Measurements from ENCODE around the gene STBD1.
"Not testable (repeated sequence)": the region's sequence is repeated elsewhere in the genome, so short reads cannot be mapped to it uniquely, and the experiment has no call there.

Gene STBD1

DNA sequence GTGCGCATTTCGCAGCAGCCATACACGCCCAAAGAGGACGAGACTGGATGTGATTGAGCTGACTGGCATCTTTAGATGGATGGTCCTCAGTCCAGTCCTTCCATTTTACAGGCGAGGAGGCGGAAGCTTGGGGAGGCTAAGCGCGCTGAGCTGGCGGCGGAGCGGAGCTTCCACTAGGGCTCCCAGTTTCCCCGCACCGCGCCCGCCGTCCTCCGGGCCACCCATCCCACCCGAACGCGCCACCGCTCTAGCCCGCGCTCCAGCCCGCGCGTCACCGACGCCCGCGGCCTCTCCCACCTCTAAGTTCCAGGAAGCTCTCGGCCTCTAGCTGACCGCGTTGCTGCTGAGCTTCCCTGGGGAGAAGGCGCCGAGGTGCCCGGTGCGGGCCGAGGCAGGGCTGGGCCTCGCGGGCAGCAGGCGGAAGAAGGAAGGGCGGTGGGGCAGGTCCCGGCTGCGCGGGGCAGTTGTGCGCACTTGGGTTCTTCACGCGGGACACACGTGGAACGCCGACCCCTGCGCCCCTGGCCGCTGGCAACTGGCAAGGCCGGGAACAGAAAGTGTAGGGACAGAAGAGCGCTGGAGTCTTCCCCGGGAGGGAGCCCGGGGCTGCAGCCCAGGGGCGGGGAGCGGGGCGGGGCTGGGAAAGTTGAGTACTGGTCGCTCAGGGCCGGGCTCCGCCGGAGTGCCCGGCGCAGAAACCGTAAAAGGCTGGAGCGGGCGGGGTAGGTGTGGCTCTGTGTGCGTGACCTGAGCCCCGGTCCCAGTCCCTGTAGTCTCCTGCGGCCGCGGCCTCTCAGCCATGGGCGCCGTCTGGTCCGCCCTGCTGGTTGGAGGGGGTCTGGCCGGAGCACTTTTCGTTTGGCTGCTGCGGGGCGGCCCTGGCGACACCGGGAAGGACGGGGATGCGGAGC, at the start of gene STBD1:
Gene STBD1, plus strand, starts transcription at position 763 of the 911 bp plus-strand sequence. Its CDS starts 37 bp downstream, at position 800.
- DNase-seq (ENCODE audit: low read depth) = no peak

DNA sequence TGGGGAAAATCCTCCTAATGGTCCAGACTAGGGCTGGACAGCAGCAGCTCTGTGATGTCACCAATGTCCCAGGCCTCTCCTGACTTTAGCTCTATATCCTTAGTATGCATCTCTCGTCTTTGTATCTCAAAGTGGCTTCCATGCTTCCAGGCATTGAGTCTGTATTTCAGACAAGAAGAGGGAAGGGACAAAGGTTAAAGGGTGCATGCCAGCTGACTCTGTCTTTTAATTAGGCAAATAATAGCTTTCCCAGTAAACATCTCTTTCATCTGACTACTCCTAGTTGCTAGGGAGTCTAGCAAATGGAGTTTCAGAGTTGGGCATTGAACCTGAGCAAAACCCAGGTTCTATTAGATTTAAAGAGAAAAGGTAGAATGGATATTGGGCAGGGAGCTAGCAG, 49.6 kb upstream of the STBD1 start:
- DNase-seq (ENCODE audit: low read depth) = no peak

DNA sequence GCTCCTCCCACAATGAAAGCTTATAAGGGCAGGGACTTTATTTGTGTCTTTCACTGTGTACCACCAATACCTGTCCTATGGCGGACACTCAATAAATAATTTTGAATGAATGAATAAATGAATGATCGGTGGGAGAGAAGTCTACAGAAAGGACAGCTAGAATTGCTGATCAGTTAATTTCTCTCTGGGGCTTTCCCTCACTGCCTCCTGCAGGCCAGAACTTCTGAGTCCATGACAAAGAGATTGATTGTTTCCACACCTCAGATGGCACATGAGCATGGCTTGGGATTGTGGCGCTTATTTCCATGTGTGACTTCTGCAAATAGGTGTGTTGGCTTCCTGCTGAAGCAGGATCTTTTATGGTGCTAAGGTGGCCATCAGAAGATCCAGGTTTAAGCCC, 48.7 kb upstream of the STBD1 start:
- no peak for DNase-seq (ENCODE audit: low read depth)

DNA sequence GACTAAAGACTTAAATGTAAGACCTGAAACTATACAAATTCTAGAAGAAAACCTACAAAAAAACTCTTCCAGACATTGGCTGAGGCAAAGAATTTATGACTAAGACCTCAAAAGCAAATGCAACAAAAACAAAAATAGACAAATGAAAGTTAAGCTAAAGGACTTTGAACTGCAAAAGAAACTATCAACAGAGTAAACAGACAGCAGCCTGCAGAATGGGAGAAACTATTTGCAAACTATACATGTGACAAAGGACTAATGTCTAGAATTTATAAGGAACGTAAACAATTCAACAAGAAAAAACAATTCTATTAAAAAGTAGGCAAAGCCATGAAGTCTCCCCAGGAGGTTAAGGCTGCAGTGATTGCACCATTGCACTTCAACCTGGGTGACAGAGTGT, 46.0 kb upstream of the STBD1 start:
- DNase-seq (ENCODE audit: low read depth) = no peak

DNA sequence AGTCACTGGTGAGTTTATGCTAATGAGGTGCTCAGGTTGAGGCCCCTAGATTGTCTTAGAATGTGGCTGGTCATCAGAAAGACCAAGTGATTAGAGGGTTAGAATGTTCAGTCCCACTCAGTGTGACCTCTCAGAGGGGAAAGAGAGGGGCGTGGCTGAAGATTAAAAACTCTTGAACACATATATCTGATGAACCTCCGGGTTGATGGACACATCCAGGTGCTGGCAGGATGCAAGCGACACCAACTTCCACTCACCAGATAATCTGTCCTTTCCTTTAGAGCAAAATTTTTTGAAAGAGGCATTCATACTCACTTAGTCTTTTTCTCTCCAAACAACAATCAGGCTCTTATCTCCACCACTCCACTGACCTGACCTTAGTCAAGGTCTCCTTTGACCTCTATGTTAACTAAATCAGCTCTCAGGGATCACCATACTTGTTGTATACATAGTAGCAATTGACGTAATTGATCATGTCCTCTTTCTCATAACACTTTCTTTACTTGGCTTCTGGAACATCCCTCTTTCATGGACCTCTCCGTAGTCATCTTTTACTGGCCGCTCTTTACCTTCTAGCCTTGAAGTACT, 40.8 kb upstream of the STBD1 start:
- no peak for DNase-seq (ENCODE audit: low read depth)

DNA sequence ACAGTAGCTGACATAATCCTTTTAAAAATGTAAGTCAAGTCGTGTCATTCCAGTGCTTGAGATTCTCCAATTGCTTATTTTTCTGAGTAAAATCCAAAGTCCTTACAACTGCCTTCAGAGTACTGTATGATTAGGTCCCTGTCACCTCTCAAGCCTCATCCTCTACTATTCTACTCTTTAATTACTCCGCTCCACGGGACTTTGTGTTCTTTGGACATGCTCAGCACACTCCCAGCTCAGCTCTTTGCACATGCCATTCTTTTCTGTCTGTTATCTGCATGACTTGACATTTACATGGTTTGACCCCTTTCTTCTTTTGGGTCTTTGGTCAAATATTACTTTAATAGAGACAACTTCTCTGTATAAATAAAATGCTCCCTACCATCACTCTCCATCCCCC, 39.9 kb upstream of the STBD1 start:
- DNase-seq (ENCODE audit: low read depth) = no peak

DNA sequence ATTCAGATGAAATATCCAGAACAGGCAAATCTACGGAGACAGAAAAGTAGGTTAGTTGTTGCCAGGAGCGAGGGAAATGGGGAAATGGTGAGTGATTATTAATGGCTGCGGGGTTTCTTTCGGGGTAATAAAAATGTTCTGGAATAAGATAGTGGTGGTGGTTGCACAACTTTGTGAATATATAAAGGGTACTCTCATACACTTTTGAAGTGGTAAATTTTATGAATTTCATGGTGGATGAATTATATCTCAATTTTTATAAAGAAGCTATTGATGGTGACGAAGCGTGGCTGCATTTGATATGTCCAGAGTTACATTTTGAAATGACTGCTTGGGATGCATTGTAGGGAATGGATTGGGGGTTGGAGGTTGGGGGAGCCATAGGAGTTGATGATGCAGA, 38.7 kb upstream of the STBD1 start:
- no peak for DNase-seq (ENCODE audit: low read depth)

DNA sequence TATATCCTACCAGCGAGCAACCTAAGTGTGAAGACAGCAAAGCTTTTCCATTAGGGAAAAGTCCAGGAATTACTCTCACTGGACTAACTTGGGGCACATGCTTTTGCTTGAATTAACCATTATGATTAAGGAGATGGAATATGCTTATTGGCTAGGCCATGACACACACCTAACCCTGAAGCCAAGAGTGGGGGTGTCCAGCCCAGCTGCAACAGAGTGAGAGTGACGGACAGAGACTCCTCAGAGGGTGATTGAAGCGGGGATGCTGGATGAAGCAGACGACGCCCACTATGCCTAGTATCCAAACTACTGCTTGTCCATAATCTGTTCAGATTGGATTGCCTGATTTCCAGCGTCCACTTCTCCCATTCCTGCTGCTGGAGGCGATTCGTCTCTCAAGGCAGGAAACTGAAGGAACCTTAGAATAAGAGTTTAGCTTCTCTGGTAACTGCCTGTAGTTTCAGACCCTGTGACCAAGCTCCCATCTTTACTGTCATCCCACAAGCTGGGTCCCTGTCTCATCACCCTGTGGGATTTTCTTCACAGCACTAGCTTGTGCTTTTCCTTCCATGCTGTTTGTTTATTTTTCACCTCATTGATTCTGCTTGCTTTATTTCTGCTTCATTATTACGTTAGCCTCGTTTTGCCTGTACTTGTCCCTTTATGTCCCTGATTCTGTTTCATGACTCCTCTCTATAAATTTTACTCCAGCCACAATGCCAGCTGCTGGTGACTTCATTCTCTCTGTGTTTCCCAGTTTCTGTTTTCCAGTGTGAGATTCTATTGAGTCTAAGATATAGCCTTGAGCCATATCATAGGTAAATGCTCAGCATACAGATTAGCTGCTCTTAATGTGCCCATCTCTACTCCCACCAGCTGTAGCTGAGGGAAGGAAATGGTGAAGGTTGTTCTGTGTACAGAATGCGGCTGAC, 36.0 kb upstream of the STBD1 start:
- no peak for DNase-seq (ENCODE audit: low read depth)

DNA sequence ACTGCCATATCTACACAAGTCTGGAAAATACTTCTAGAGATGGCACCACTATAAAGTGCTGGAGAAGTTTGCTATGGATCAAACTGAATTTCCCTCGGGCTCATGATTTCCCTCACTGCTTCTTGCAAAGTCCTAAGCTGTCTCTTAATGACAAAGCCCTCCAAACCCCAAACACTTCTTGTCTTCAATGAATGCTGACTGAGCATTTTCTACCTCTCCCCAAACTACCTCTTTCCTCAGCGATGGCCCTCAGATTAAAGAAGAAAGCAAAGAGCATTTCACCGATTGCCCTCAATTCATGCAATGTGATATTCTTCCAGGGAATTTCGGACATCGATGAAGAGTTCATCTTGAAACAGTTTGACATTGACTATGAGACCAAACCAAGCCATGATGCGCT, 35.3 kb upstream of the STBD1 start:
- DNase-seq (ENCODE audit: low read depth) = no peak

DNA sequence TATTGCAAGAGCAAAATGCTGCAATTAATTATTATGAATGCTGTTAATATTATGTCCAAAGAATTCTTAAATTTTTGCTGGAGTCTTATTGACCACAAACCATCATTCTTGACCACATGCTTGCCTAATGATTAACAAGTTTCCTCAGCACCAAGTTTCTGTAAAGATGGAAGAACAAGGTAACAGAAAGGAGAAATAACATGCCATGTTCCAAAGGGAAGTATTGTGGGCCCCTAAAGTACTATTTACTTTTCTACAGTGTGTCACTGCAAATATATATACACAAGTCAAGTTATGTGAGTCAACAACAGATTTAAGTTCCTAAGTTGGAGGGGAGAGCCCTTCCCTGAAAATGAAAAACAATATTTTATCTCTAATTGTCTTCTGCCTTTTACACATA, 34.5 kb upstream of the STBD1 start:
- DNase-seq (ENCODE audit: low read depth) = no peak

DNA sequence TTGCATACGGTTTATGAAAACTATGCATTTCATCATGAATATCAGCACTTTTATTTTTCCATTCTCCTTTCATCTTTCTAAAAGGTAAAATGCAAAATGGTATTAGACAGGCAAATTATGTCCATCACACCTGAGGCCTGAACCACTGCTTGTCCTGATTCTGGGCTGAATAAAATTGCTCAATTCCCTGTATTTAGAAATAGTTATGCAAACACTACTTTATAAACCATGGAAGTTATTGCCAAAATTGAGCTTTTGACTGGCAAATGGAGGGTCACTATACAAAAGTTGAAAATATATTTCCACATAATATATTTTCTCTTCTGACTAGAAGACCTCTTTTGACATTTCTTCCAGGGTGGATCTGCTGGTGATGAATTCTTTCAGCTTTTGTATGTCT, 34.0 kb upstream of the STBD1 start:
- no peak for DNase-seq (ENCODE audit: low read depth)

DNA sequence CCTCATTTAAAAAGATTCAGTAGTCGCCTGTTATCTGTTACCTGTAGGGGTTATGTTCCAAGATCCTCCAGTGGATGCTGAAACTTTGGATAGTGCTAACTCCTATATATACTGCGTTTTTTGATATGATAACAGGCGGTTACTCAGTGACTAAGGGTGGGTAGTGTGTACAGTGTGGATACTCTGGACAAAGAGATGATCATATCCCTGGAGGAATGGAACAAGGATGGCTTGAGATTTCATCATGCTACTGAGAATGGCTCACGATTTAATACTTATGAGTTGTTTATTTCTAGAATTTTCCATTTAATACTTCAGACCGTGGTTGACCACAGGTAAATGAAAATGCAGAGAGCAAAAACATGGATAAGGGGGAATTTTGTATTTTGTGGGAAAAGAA, 33.5 kb upstream of the STBD1 start:
- no peak for DNase-seq (ENCODE audit: low read depth)

DNA sequence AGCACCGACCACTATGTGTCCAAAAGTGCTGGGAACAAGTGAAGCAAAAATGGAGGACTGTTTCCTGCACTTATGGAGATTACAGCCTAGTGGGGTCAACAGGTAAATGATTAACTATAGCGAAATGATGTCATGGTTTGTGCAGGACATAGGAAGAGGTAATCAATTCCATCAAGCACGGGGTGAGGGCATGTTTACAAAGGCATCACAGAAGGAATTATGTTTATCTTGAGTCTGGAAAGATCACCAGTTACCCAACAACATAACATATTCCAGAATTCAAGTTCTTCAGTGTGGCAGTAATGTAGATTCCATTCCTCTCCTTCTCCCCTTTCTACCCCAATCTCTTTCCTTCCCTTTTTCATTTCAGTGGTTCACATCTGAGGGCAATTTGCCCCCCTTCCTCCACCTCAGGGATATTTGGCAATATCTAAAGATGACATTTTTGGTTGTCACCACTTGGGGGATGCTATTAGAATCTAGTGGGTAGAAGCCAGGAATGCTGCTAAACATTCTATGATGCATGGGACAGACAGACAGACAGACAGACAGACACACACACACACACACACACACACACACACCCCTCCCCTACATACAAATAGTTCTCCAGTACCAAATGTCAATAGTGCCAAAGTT, 30.9 kb upstream of the STBD1 start:
- no peak for DNase-seq (ENCODE audit: low read depth)

DNA sequence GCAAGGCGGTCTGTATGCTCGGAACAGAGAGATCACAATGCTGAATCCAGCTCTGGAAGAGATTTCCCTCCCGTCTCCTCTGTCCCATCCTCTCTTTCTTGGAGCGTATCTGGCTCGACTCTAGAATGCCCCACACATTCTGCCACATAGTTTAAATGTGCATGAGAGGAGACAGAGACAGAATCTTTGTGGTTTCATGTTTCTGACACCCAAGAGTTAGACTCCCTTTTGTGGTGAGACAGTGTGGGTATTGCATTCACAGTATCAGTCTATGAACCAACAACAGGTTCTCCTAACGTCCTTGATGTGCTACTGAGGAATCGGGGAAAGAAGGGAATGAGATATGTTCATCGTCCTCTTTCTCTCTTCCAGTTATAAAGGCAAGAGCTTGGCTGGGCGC, 29.7 kb upstream of the STBD1 start:
- DNase-seq (ENCODE audit: low read depth) = no peak

DNA sequence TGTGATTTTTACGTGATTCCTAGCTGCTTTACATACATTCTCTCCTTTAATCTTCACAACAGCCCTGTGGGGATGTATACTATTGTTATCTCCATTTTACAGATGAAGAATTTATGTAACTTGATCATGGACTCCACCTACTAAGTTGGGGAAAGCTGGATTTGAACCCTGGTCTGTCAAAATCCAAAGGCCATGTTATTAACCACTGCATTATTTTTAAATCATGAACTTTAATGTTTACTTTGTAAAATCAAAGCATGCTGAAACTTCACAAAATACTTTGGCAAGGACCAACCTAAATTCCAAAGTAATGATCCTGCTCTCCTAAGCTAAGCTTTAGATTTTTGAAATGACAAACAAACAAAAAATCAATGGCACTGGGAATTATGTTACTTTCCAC, 28.9 kb upstream of the STBD1 start:
- DNase-seq (ENCODE audit: low read depth) = no peak

DNA sequence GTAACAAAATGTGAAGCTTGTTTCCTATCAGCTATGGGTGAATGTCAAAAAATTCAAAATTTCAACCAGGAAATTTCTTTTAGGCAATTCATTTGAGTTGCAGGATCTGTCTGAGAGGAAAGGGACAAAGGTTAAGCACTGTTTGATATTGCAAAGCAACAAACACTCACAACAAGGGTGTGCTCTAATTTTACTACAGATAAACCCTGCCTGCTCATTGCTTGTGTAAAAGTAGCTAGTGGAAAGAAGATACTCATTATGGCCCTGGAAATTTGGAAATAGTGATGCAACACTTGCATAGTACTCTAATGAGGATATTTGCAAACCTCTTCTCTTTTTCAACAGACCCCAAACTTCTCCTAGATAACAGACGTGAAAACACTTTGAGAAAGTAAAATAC, 27.9 kb upstream of the STBD1 start:
- DNase-seq (ENCODE audit: low read depth) = no peak

DNA sequence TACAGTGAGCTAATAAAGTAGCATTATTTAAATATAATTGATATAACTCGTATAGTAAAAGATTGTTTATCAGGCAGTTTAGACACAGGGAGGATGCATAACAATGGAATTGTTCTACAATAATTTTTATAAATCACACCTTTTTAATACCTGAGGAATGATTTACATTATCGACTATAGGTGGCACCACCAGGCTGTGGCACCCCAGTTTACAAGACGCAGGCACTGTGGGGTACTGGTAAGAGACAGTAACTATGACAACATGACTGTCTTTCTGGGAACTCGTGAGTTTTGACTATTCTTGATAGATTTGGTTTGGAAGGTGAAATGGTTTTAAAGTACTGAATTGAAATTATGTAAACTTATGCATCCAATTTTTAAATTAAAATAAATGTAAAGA, 27.1 kb upstream of the STBD1 start:
- no peak for DNase-seq (ENCODE audit: low read depth)

DNA sequence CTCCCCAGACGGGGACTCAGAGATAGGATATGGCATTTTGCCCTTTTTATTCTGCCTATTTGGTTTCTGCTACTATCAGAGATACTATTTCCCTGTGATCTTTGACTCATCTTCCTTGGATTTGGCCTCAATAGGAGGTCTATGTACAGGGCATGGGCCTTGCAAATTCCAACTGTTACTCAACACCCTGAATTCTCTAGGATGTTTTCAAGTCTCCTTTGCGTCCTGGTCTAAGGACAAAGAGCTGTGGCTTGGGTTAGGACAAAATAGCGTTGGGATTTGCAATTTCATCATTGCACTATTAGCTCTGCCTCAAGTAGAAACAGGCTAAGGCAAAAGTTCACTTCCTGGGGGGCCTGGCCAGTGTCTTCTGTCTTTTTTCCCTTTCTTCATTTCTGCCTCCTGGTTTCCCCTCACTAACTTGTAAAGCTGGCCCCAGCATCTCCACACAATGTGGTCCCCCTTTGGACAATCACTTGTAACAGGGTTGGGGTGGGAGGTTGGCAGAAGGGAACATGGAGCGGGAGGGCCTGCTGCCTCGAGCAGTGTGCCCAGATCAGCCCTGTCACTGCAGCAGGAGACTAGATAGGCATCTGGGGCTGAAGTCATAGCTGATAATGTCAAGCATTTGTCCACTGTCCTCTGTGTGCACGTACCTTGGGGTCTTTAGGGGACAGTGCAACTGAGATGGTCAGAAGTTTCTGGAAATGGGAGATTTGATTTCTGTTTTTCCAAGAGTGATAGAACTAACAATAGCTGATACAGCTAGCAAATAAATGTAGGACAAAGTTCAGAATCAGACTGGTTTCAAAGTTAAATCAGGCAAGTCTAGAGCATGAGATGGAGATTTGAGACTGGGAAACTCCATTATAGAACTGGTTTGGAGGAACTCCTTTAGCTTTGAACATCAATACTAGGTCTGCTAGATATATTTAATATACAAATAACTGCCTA, 25.8 kb upstream of the STBD1 start:
- no peak for DNase-seq (ENCODE audit: low read depth)

DNA sequence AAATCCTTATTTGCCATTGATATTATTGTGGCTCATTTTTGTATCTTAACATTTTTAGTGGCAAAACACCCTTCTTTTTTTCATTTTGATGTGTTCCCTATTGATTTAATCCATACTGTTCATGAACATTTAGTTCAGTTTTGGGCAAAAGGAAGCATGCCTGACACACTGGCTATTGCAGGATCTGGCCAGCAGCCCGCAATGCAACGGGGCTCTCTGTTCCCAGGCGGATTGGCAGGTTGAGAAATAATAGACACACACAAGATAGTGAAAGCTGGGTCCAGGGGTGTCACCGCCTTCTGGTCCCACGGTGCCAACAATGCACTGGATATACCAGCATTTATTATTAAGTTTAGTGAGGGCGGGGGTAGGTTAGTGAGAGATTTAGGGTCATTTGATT, 24.9 kb upstream of the STBD1 start:
- DNase-seq (ENCODE audit: low read depth) = not testable (repeated sequence)

DNA sequence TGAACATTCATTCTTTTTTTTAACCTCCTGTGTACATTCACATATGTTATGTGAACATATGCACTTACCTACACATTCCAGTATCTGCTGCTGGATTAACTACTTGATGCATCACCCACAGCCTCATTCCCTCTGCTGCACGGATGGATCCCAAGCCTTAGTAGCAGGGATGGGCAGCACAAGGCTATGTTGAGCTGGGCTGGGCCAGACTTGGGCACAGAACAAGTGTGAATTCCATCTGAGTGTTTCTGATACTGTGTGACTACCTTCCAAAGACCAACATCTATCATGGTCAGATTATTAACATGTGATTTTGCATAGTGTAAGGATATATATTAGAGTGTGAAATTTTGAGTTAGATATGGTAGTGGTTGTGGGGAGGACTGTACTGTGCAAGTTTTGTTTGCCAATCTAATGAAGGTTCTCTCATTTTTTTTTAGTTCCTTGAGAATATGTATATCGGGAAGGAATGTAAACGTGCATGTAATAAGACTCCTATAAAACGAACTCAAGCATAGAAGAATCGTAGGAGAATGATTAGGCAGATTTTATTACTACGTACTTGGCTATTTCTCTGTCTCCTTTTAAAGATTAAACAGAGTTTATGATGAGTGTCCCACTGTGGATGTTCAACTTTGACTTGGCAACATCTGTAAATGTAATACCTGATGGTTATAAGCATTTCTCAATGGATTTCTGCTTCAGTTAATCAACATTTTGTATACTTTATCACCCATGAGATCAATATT, 23.4 kb upstream of the STBD1 start:
- DNase-seq (ENCODE audit: low read depth) = no peak

Data from activated T-cell treated with anti-CD3 and anti-CD28 coated beads for 1 hour (primary cell).